HUES64 (cell line): Measurements from ENCODE around the gene THOC1.

Experiments
- H3K27ac ChIP-seq: 2 replicates; pipeline ENCODE4 v1.7.0; 2013; ENCODE audit warnings: low read depth, low read length, inconsistent platforms
- H3K27me3 ChIP-seq: 2 replicates; pipeline ENCODE4 v1.6.1; 2013; ENCODE audit warnings: mild to moderate bottlenecking, low read length; ENCODE audit not compliant: insufficient read depth
- H3K36me3 ChIP-seq: 2 replicates; pipeline ENCODE4 v1.6.1; 2013; ENCODE audit warnings: mild to moderate bottlenecking, low read length; ENCODE audit not compliant: insufficient read depth
- H3K4me1 ChIP-seq: 2 replicates; pipeline ENCODE4 v1.6.1; 2013; ENCODE audit warnings: mild to moderate bottlenecking, low read length, moderate library complexity; ENCODE audit not compliant: insufficient read depth
- H3K4me3 ChIP-seq: 2 replicates; pipeline ENCODE4 v1.5.1; 2013; ENCODE audit warnings: mild to moderate bottlenecking, low read length, moderate library complexity
- H3K9ac ChIP-seq: 2 replicates; pipeline ENCODE4 v1.6.1; 2013; ENCODE audit warnings: mild to moderate bottlenecking, low read depth, low read length
- H3K9me3 ChIP-seq: 2 replicates; pipeline ENCODE4 v1.6.1; 2013; ENCODE audit warnings: low read depth, low read length; ENCODE audit not compliant: insufficient read depth
- WGBS: fragments of 150-250, 120-280 bp; methylation state at CpG from one replicate; pipeline ENCODE4 v1.1.7; 2013; ENCODE audit warnings: missing lambda C conversion rate; 5-methylcytosine and 5-hydroxymethylcytosine counted together

THOC1 gene

DNA sequence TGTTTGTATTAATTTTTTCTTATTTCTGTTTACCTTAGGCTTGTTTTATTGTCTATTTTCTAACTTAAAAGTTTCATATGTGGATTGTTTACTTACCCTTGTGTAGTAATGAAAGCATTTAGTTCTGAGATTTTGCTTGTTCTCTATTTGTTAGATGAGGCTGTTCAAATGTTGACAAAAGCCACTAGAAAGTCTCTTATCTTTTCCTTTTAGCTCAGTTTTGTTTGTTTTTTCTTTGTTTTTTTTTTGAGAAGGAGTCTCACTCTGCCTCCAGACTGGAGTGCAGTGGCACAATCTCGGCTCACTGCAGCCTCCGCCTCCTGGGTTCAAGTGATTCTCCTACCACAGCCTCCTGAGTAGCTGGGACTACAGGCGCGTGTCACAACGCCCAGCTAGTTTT lies 78.6 kb downstream of the THOC1 start:
- 93% methylated on average over 5 of the region's 5 CpGs for WGBS
- Histone ChIP-seq H3K4me3 (no peak overlapping the region), H3K9me3 (no peaks in the 10 kb centered on the region), H3K4me1 (no peaks in the 10 kb centered on the region), H3K27ac (no peak overlapping the region), H3K9ac (no peak overlapping the region), H3K36me3 (peaks cover 38% of the 10 kb centered on the region), H3K27me3 (no peaks in the 10 kb centered on the region)

DNA sequence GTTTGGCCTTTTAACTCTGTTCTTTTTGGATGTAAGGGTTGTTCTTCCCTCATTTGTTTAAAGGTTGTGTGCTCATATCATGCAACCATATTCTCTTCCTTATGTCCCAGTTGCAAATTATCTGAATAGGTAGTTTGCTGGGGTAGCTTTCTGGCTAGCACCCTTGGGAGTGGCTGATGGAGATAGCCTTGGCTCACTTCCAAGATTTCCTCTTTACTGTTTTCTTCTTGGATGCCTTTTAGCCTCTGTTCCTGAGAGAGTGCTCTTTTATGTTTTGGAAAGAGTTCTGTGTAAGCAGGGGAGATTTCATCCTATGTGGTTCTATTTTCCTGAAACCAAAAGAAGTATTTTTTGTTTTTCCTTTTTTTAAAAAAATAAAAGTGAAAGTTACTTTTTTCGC lies 84.1 kb downstream of the THOC1 start:
- no CpG with 5 or more reads among the region's 1 CpG for WGBS
- Histone ChIP-seq H3K27ac (no peak overlapping the region), H3K9me3 (no peaks in the 10 kb centered on the region), H3K9ac (no peak overlapping the region), H3K36me3 (peaks cover 81% of the 10 kb centered on the region), H3K4me1 (no peaks in the 10 kb centered on the region), H3K27me3 (no peaks in the 10 kb centered on the region), H3K4me3 (no peak overlapping the region)

DNA sequence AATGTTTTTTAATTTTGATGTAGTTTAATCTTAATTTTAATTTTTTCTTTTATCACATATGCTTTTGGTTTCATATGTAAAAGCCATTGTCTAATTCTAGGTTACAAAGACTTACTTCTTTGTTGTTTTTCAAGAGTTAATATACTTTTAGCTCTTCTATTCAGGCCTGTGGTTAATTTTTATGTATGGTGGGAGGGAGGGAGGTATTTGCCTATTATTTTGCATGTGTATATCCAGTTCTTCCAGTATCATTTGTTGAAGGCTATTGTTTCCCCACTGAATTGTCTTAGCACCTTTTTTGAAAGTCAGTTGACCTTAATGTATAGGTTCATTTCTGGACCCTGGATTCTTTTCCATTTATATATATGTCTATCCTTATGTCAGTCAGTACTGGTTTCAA lies 86.1 kb downstream of the THOC1 start:
- Histone ChIP-seq H3K9ac (no peak overlapping the region), H3K9me3 (no peaks in the 10 kb centered on the region), H3K27ac (no peak overlapping the region), H3K4me3 (no peak overlapping the region), H3K27me3 (no peaks in the 10 kb centered on the region), H3K36me3 (peaks cover 89% of the 10 kb centered on the region), H3K4me1 (no peaks in the 10 kb centered on the region)

DNA sequence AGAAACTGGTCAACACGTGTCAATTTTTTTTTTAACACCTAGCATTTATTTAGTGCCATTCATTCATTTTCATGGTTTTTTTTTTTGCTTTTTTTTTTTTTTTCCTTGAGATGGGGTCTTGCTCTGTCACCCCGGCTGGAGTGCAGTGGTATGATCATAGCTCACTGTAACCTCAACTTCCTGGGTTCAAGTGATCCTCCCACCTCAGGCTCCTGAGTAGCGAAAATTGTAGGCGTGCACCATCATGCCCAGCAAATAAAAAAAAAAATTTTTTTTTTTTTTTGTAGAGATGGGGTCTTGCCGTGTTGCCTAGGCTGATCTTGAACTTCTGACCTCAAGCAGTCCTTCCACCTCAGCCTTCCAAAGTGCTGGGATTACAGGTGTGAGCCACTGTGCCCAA lies 88.3 kb downstream of the THOC1 start:
- H3K9me3 ChIP-seq, result no peaks in the 10 kb centered on the region
- 95% methylated on average over 3 of the region's 5 CpGs for WGBS
- H3K36me3 ChIP-seq, result peaks cover 72% of the 10 kb centered on the region

DNA sequence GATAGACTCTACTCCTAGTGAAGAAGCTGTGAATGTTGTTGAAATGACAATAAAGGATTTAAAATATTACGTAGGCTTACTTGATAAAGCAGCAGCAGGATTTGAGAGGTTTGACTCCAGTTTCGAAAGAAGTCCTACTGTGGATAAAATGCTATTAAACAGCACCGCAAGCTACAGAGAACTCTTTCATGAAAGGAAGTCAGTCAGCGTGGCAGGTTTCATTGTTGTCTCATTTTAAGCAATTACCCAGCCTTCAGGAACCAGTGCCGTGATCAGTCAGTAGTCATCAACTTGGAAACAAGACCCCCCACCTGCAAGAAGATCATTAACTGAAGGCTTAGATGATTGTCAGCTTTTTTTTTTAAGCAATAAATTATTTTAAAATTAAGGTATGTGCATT lies 95.5 kb downstream of the THOC1 start:
- Histone ChIP-seq H3K36me3 (peaks cover 65% of the 10 kb centered on the region), H3K27ac (no peak overlapping the region), H3K4me1 (no peaks in the 10 kb centered on the region), H3K9me3 (no peaks in the 10 kb centered on the region), H3K27me3 (no peaks in the 10 kb centered on the region), H3K9ac (no peak overlapping the region), H3K4me3 (no peak overlapping the region)
- 97% methylated on average over 5 of the region's 5 CpGs for WGBS

More for the DNA sequence above, 88.3 kb downstream of the THOC1 start:
- Histone ChIP-seq H3K4me3 (no peak overlapping the region), H3K27ac (no peak overlapping the region), H3K9ac (no peak overlapping the region), H3K27me3 (no peaks in the 10 kb centered on the region), H3K4me1 (no peaks in the 10 kb centered on the region)
